WTC11 (cell line): ENCODE results near the gene CRADD. TPM values are rescaled to one million over a fixed set of nuclear protein-coding genes. Genes with fewer than 3 reads are reported as not detected.

Experiments
- ATAC-seq: fragments of 200-7000 bp; cut with Tn5 transposase; 2 replicates; pipeline ENCODE4 v1.10.0; 2021; ENCODE audit warnings: mild to moderate bottlenecking, moderate library complexity
- CTCF ChIA-PET: fragments of 300-600 bp; sonication (Branson Sonifier 250); formaldehyde crosslinking; loops from one replicate; lab custom pipeline; 2021; ENCODE audit warnings: antibody characterized with exemption; lab: Charles Lee
- POLR2A ChIA-PET: fragments of 350-600 bp; sonication (Branson Sonifier 250); formaldehyde crosslinking; loops from one replicate; lab custom pipeline; 2021; ENCODE audit warnings: antibody characterized with exemption; lab: Charles Lee
- DNase-seq: peaks from one replicate; pipeline ENCODE4 v3.0.0; 2021; ENCODE audit warnings: low spot score
- H3K27ac Mint-ChIP-seq: 2 replicates; pipeline ENCODE4 v1.8.0; 2021; ENCODE audit warnings: mixed read lengths
- H3K27me3 Mint-ChIP-seq: 2 replicates; pipeline ENCODE4 v1.8.0; 2021; ENCODE audit warnings: low read depth, mild to moderate bottlenecking, moderate library complexity, mixed read lengths
- H3K36me3 Mint-ChIP-seq: 2 replicates; pipeline ENCODE4 v1.8.0; 2021; ENCODE audit warnings: mixed read lengths
- H3K4me1 Mint-ChIP-seq: 2 replicates; pipeline ENCODE4 v1.8.0; 2022; ENCODE audit warnings: mixed read lengths
- H3K4me3 Mint-ChIP-seq: 2 replicates; pipeline ENCODE4 v1.8.0; 2021; ENCODE audit warnings: mild to moderate bottlenecking, moderate library complexity, mixed read lengths
- H3K9me3 Mint-ChIP-seq: 2 replicates; pipeline ENCODE4 v1.8.0; 2021; ENCODE audit warnings: mixed read lengths
- ETV6 ChIP-seq: sonication (generic); formaldehyde crosslinking; IDR thresholded peaks from 2 replicates; pipeline ENCODE4 v1.8.1; 2022; ENCODE audit warnings: mild to moderate bottlenecking, missing genetic modification reagents
- GABPB1 ChIP-seq: sonication (generic); formaldehyde crosslinking; IDR thresholded peaks from 2 replicates; pipeline ENCODE4 v1.8.1; 2023; ENCODE audit warnings: mild to moderate bottlenecking, missing genetic modification reagents
- JUN ChIP-seq: sonication (generic); formaldehyde crosslinking; IDR thresholded peaks from 2 replicates; pipeline ENCODE4 v1.8.0; 2023; ENCODE audit warnings: mild to moderate bottlenecking, missing genetic modification reagents
- NFATC4 ChIP-seq: fragments of 250-450 bp; sonication (Bioruptor Pico); IDR thresholded peaks from 2 replicates; pipeline ENCODE4 v1.9.0; 2021; ENCODE audit warnings: mild to moderate bottlenecking
- NR2C2 ChIP-seq: sonication (generic); formaldehyde crosslinking; IDR thresholded peaks from 2 replicates; pipeline ENCODE4 v1.8.0; 2022; ENCODE audit warnings: mild to moderate bottlenecking, missing genetic modification reagents
- NR3C1 ChIP-seq: sonication (generic); formaldehyde crosslinking; conservative IDR thresholded peaks from 2 replicates; pipeline ENCODE4 v1.8.1; 2023; ENCODE audit warnings: low read depth, mild to moderate bottlenecking, missing genetic modification reagents
- OVOL2 ChIP-seq: fragments of 250-450 bp; sonication (Bioruptor Pico); IDR thresholded peaks from 2 replicates; pipeline ENCODE4 v1.9.0; 2021; ENCODE audit warnings: mild to moderate bottlenecking, borderline replicate concordance
- SMAD3 ChIP-seq: sonication (generic); formaldehyde crosslinking; IDR thresholded peaks from 2 replicates; pipeline ENCODE4 v1.8.0; 2022; ENCODE audit warnings: missing genetic modification reagents, mild to moderate bottlenecking, borderline replicate concordance
- TEAD1 ChIP-seq: sonication (generic); formaldehyde crosslinking; IDR thresholded peaks from 2 replicates; pipeline ENCODE4 v1.8.0; 2022; ENCODE audit warnings: mild to moderate bottlenecking, missing genetic modification reagents
- TP53 ChIP-seq: sonication (generic); formaldehyde crosslinking; IDR thresholded peaks from 2 replicates; pipeline ENCODE4 v1.8.1; 2023; ENCODE audit warnings: mild to moderate bottlenecking, missing genetic modification reagents
- ZNF232 ChIP-seq: sonication (generic); formaldehyde crosslinking; IDR thresholded peaks from 2 replicates; pipeline ENCODE4 v1.8.0; 2022; ENCODE audit warnings: mild to moderate bottlenecking, missing genetic modification reagents
- ZNF416 ChIP-seq: fragments of 250-450 bp; sonication (Bioruptor Pico); IDR thresholded peaks from 2 replicates; pipeline ENCODE4 v1.9.0; 2021; ENCODE audit warnings: mild to moderate bottlenecking, inconsistent platforms
- total RNA-seq: library from RNA; stranded (reverse); gene quantifications from 3 replicates; pipeline ENCODE4 v1.2.3, GENCODE V29; 2021
- TF ChIP-seq, protein P1 (sequence below): fragments of 250-450 bp; sonication (Bioruptor Pico); IDR thresholded peaks from 2 replicates; pipeline ENCODE4 v1.9.0; 2021; ENCODE audit warnings: mild to moderate bottlenecking
- TF ChIP-seq, protein P2 (sequence below): sonication (generic); formaldehyde crosslinking; IDR thresholded peaks from 2 replicates; pipeline ENCODE4 v1.8.0; 2023; ENCODE audit warnings: missing genetic modification reagents, mild to moderate bottlenecking, borderline replicate concordance
- TF ChIP-seq, protein P3 (sequence below): sonication (generic); formaldehyde crosslinking; IDR thresholded peaks from 2 replicates; pipeline ENCODE4 v1.8.1; 2022; ENCODE audit warnings: missing genetic modification reagents, borderline replicate concordance
- TF ChIP-seq, protein P4 (sequence below): fragments of 250-450 bp; sonication (Bioruptor Pico); conservative IDR thresholded peaks from 2 replicates; pipeline ENCODE4 v1.9.0; 2021; ENCODE audit warnings: mild to moderate bottlenecking
- TF ChIP-seq, protein P5 (sequence below): fragments of 250-450 bp; sonication (Bioruptor Pico); IDR thresholded peaks from 2 replicates; pipeline ENCODE4 v1.9.0; 2021; ENCODE audit warnings: mild to moderate bottlenecking
- TF ChIP-seq, protein P6 (sequence below): sonication (generic); formaldehyde crosslinking; IDR thresholded peaks from 2 replicates; pipeline ENCODE4 v1.8.1; 2023; ENCODE audit warnings: mild to moderate bottlenecking, missing genetic modification reagents, moderate library complexity

CRADD gene
- total RNA-seq, 1 experiment from 2014 or later: 11.6 TPM

DNA sequence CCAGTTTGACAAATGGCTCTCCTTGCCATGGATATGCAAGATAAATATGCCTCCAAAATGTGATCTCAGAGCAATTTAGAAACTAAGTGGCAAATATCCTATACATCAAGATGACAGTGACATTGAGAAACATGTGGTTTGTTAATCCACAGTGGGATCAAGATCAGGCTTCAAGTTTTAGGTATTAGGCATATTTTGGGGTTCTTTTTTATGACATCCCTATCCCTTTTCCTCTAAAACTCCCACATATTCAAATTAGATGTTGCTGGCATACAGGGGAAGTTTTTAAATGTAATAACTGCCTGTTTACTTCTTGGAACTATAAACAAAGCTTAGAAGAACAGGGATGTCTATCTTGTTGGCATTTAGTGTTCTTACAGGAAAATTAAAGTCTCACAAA lies 179.4 kb downstream of the CRADD start:
- no peaks in the 10 kb centered on the region for H3K36me3 Mint-ChIP-seq
- ChIA-PET CTCF (no interaction called here), POLR2A (no interaction called here)

DNA sequence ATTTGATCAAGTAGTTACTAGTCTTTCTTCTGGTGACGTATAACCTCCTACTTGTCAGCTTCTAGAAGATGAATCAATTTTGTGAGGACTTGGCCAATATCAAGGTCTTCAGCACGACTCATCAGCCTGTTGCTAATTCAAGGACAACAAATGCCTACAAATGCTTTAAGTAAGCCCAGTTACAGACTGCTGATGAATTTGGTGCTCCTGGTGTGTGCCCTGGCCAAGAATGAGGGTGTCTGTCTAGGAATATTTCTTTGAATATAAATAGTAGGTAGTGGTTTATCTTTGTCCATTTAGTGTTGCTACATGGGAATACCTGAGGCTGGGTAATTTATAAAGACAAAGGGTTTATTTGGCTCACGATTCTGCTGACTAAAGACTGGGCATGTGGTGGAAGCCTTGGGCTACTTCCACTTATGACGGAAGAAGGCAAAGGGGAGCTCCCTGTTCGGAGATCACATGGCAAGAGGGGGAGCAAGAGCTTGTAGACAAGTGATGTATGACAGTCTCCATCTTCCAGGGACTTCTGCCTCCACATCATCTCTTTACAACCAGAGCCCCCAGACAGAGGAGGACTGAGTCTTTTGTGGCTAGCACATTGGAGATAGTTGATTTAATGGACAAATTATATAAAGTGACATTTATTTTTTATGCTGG lies 180.2 kb downstream of the CRADD start:
- DNase-seq (no peak), ATAC-seq (no peak)
- H3K36me3 Mint-ChIP-seq: no peaks in the 10 kb centered on the region
- TF ChIP-seq OVOL2 (CRISPR knock-in tag): no peak
- TF ChIP-seq, protein P1, sequence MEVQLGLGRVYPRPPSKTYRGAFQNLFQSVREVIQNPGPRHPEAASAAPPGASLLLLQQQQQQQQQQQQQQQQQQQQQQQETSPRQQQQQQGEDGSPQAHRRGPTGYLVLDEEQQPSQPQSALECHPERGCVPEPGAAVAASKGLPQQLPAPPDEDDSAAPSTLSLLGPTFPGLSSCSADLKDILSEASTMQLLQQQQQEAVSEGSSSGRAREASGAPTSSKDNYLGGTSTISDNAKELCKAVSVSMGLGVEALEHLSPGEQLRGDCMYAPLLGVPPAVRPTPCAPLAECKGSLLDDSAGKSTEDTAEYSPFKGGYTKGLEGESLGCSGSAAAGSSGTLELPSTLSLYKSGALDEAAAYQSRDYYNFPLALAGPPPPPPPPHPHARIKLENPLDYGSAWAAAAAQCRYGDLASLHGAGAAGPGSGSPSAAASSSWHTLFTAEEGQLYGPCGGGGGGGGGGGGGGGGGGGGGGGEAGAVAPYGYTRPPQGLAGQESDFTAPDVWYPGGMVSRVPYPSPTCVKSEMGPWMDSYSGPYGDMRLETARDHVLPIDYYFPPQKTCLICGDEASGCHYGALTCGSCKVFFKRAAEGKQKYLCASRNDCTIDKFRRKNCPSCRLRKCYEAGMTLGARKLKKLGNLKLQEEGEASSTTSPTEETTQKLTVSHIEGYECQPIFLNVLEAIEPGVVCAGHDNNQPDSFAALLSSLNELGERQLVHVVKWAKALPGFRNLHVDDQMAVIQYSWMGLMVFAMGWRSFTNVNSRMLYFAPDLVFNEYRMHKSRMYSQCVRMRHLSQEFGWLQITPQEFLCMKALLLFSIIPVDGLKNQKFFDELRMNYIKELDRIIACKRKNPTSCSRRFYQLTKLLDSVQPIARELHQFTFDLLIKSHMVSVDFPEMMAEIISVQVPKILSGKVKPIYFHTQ (CRISPR knock-in tag): no peak
- TF ChIP-seq NR2C2 (CRISPR knock-in tag): no peak
- TF ChIP-seq, all 79 proteins: peak for 0
- peaks cover 8% of the 10 kb centered on the region for H3K4me1 Mint-ChIP-seq
- ChIA-PET CTCF (no interaction called here), POLR2A (no interaction called here)
- no peak overlapping the region for H3K27ac Mint-ChIP-seq
- H3K4me3 Mint-ChIP-seq: no peak overlapping the region
- H3K27me3 Mint-ChIP-seq: no peaks in the 10 kb centered on the region
- no peaks in the 10 kb centered on the region for H3K9me3 Mint-ChIP-seq

More for the DNA sequence above, 179.4 kb downstream of the CRADD start:
- TF ChIP-seq JUN (CRISPR knock-in tag) (no peak), NFATC4 (CRISPR knock-in tag) (no peak), ZNF232 (CRISPR knock-in tag) (no peak), ETV6 (CRISPR knock-in tag) (no peak), GABPB1 (CRISPR knock-in tag) (no peak), TP53 (no peak), TEAD1 (CRISPR knock-in tag) (no peak), ZNF416 (no peak), OVOL2 (CRISPR knock-in tag) (no peak), NR3C1 (CRISPR knock-in tag) (no peak), SMAD3 (CRISPR knock-in tag) (no peak)
- TF ChIP-seq, protein P2, sequence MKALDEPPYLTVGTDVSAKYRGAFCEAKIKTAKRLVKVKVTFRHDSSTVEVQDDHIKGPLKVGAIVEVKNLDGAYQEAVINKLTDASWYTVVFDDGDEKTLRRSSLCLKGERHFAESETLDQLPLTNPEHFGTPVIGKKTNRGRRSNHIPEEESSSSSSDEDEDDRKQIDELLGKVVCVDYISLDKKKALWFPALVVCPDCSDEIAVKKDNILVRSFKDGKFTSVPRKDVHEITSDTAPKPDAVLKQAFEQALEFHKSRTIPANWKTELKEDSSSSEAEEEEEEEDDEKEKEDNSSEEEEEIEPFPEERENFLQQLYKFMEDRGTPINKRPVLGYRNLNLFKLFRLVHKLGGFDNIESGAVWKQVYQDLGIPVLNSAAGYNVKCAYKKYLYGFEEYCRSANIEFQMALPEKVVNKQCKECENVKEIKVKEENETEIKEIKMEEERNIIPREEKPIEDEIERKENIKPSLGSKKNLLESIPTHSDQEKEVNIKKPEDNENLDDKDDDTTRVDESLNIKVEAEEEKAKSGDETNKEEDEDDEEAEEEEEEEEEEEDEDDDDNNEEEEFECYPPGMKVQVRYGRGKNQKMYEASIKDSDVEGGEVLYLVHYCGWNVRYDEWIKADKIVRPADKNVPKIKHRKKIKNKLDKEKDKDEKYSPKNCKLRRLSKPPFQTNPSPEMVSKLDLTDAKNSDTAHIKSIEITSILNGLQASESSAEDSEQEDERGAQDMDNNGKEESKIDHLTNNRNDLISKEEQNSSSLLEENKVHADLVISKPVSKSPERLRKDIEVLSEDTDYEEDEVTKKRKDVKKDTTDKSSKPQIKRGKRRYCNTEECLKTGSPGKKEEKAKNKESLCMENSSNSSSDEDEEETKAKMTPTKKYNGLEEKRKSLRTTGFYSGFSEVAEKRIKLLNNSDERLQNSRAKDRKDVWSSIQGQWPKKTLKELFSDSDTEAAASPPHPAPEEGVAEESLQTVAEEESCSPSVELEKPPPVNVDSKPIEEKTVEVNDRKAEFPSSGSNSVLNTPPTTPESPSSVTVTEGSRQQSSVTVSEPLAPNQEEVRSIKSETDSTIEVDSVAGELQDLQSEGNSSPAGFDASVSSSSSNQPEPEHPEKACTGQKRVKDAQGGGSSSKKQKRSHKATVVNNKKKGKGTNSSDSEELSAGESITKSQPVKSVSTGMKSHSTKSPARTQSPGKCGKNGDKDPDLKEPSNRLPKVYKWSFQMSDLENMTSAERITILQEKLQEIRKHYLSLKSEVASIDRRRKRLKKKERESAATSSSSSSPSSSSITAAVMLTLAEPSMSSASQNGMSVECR: no peak
- TF ChIP-seq, protein P3, sequence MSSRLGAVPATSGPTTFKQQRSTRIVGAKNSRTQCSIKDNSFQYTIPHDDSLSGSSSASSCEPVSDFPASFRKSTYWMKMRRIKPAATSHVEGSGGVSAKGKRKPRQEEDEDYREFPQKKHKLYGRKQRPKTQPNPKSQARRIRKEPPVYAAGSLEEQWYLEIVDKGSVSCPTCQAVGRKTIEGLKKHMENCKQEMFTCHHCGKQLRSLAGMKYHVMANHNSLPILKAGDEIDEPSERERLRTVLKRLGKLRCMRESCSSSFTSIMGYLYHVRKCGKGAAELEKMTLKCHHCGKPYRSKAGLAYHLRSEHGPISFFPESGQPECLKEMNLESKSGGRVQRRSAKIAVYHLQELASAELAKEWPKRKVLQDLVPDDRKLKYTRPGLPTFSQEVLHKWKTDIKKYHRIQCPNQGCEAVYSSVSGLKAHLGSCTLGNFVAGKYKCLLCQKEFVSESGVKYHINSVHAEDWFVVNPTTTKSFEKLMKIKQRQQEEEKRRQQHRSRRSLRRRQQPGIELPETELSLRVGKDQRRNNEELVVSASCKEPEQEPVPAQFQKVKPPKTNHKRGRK (CRISPR knock-in tag): no peak
- TF ChIP-seq, protein P4, sequence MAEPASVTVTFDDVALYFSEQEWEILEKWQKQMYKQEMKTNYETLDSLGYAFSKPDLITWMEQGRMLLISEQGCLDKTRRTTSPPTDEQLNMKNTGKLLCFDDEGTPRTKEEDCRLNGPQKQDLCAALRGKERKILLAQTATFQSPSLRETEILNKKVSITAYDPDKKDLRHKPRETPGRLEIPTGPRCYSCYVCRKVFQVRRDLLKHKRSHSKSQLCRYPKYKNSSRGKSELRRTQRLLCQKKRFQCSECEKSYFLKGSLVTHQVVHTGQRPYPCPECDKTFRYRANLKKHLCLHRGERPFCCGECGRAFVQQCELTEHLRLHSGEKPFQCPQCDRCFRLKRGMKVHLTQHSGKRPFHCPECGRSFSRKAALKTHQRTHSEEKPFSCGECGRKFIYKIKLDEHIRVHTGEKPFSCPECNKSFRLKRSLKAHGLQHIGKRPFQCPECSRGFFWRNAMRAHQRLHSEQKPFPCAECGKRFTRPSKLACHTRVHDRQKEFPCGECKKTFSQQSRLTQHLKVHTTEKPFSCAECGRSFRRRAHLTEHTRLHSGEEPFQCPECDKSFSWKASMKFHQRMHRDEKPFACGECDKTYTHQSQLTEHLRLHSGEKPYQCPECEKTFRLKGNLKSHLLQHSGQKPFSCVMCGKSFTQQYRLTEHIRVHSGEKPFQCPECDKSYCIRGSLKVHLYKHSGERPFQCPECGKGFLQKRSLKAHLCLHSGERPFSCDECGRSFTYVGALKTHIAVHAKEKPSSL (CRISPR knock-in tag): no peak
- TF ChIP-seq, protein P5, sequence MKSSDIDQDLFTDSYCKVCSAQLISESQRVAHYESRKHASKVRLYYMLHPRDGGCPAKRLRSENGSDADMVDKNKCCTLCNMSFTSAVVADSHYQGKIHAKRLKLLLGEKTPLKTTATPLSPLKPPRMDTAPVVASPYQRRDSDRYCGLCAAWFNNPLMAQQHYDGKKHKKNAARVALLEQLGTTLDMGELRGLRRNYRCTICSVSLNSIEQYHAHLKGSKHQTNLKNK (CRISPR knock-in tag): no peak
- TF ChIP-seq, protein P6, sequence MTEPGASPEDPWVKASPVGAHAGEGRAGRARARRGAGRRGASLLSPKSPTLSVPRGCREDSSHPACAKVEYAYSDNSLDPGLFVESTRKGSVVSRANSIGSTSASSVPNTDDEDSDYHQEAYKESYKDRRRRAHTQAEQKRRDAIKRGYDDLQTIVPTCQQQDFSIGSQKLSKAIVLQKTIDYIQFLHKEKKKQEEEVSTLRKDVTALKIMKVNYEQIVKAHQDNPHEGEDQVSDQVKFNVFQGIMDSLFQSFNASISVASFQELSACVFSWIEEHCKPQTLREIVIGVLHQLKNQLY: no peak
- TF ChIP-seq, all 79 proteins: peak for 0
- Mint-ChIP-seq H3K27me3 (no peaks in the 10 kb centered on the region), H3K4me3 (no peak overlapping the region), H3K9me3 (no peaks in the 10 kb centered on the region), H3K4me1 (peaks cover 12% of the 10 kb centered on the region), H3K27ac (no peak overlapping the region)
- no peak for DNase-seq
- no peak for ATAC-seq
